GM19452 (cell line): Measurements from ENCODE around the gene KCNJ6.
"Not testable (repeated sequence)": the region's sequence is repeated elsewhere in the genome, so short reads cannot be mapped to it uniquely, and the experiment has no call there.

ENCODE experiments used
- ATAC-seq: cut with Tn5 transposase; IDR thresholded peaks from one replicate; pipeline ENCODE4 v1.9.1; 2021; ENCODE audit not compliant: unreplicated experiment

KCNJ6 gene

GRCh38 chr21:37686991-37687810 is 229.1 kb downstream of the KCNJ6 start:
- ATAC-seq = no peak

GRCh38 chr21:37684547-37684946 is 231.7 kb downstream of the KCNJ6 start:
- ATAC-seq = no peak

- no peak for ATAC-seq
Observed at GRCh38 chr21:37684115-37684493, 232.2 kb downstream of the KCNJ6 start.

- ATAC-seq = no peak
Observed at GRCh38 chr21:37683396-37684114, 232.7 kb downstream of the KCNJ6 start.

- ATAC-seq = no peak
Observed at GRCh38 chr21:37682966-37683365, 233.3 kb downstream of the KCNJ6 start.

- ATAC-seq = no peak
Observed at GRCh38 chr21:37677006-37677405, 239.3 kb downstream of the KCNJ6 start.

- ATAC-seq = no peak
Observed at GRCh38 chr21:37675202-37675801, 241.0 kb downstream of the KCNJ6 start.

- no peak for ATAC-seq
Observed at GRCh38 chr21:37673801-37674575, 242.3 kb downstream of the KCNJ6 start.

- ATAC-seq = no peak
Observed at GRCh38 chr21:37671381-37671780, 244.9 kb downstream of the KCNJ6 start.

GRCh38 chr21:37670883-37671282 is 245.4 kb downstream of the KCNJ6 start:
- no peak for ATAC-seq

- no peak for ATAC-seq
Observed at GRCh38 chr21:37669249-37669648, 247.0 kb downstream of the KCNJ6 start.

- no peak for ATAC-seq
Observed at GRCh38 chr21:37668462-37669239, 247.6 kb downstream of the KCNJ6 start.

- no peak for ATAC-seq
Observed at GRCh38 chr21:37667380-37667779, 248.9 kb downstream of the KCNJ6 start.

- ATAC-seq = no peak
Observed at GRCh38 chr21:37665230-37666024, 250.8 kb downstream of the KCNJ6 start.

- ATAC-seq = not testable (repeated sequence)
Observed at GRCh38 chr21:37662227-37662626, 254.0 kb downstream of the KCNJ6 start.

- no peak for ATAC-seq
Observed at GRCh38 chr21:37660709-37661108, 255.5 kb downstream of the KCNJ6 start.

GRCh38 chr21:37659874-37660273 is 256.4 kb downstream of the KCNJ6 start:
- ATAC-seq = no peak

- no peak for ATAC-seq
Observed at GRCh38 chr21:37658817-37659458, 257.3 kb downstream of the KCNJ6 start.
